Kidney glomerular epithelial cell (primary cell): Measurements from ENCODE around the gene GYG2.
"Not testable (repeated sequence)": the region's sequence is repeated elsewhere in the genome, so short reads cannot be mapped to it uniquely, and the experiment has no call there.

Experiments used
- DNase-seq: peaks from one replicate; lab custom pipeline; 2025; lab: John Stamatoyannopoulos, UW

Gene GYG2

GRCh38 chrX:2903366-2903765 lies 74.6 kb downstream of the GYG2 start:
- no peak for DNase-seq

DNA sequence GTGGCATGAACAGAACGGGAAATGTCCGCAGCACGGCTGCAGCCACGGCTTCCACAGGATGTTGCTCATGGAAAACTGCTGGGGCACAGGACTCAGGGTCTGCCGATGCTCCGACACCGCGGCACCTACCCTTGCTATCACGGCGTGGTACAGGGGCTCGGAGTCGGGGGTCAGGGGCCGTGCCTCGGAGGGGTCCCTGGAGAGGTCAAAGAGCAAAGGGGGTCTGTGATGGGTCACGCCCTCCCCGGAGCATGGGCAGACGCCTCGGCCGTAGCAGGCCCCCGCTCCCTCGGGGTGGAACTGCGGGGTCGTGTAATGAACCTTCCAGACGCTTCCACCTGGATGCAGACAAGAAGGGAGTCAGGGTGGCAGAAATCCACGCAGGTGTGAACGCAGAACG lies 78.6 kb downstream of the GYG2 start:
- DNase-seq: no peak

DNA sequence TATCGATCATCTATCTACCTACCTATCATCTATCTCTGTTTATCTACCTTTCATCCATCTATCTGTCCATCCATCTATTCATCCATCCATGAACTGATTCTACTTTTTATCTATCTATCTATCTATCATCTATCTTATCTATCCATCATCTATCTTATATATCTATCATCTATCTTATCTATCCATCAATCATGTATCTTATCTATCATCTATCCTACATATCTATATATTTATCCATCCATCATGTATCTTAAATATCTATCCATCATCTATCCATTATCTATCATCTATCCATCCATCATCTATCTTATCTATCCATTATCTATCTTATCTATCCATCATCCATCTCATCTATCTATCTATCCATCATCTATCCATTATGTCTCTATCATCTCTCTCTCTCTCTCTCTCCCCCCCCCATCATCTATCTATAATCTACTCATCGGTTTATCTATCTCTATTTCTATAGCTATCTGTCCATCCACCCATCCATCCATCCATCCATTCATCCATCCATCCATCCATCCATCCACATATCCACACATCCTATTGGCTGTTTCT lies 79.5 kb downstream of the GYG2 start:
- no peak for DNase-seq

DNA sequence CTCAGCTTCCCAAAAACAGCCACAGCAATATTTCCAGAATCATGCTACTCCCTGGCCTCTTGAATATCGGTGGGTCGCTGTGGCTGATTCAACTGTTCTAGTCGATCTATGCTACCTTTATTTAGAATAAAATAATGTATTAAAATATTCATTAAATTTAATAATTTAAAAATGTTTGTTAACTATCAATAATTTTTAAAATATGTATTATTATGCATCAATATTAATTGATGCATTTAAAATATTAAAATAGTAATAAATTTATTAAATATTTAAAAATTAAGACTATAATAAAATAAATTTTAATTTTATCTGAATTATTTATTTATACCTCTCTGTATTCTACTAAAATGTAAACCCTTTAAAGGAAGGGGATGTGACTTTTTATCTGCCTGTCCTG lies 81.4 kb downstream of the GYG2 start:
- no peak for DNase-seq

- DNase-seq: no peak
These were observed 84.4 kb downstream of the GYG2 start for GRCh38 chrX:2913118-2913517.

GRCh38 chrX:2917767-2918166 lies 89.0 kb downstream of the GYG2 start:
- no peak for DNase-seq

DNA sequence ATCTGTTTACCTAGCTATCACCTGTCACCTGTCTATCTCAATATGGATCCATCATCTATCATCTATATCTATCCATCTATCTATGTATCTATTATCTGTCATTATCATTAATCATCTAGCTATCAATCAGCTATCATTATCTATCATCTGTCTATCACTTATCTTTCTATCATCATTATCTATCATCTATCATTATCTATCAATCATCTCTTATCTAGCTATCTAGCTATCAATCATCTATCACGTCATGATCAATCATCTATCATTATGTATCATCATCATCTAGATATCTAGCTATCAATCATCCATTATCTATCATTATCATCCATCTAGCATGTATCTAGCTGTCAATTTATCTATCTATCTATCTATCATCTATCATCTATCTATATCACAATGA lies 92.5 kb downstream of the GYG2 start:
- no peak for DNase-seq

DNA sequence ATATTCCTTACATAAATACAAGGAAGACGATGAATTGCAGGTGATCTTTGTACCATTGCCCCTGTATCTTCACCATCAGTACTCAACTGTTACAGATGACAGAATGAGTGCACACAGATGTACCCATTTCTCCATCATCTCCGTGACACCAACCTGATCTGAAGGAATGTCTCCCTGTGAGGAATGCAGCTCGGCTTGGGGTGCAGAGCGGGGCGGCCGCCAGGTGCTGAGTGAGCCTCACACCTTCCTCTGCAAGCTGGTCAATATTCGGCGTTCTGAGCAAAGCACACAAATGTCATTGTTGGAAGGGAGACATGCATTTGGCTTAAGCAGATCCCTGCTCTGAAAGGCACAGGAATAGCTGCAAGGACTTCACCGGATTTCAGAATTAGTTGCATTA lies 93.0 kb downstream of the GYG2 start:
- DNase-seq: no peak

DNA sequence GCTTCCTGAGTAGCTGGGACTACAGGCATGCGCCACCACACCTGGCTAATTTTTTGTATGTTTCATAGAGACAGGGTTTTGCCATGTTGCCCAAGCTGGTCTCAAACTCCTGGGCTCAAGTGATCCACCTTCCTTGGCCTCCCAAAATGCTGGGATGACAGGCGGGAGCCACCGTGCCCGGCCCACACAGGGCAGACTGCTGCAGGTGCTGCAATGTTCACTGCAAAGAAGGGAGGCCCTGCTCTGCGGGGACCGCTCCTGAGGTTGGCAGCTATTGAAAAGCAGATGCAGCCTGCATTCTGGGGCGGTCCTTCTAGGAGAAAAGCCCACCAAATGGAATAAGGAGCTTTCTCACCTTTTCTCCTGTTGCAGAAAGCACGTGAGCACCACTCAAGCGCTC lies 95.4 kb downstream of the GYG2 start:
- no peak for DNase-seq

GRCh38 chrX:2926255-2926654 lies 97.5 kb downstream of the GYG2 start:
- DNase-seq: not testable (repeated sequence)

GRCh38 chrX:2926664-2927275 lies 98.0 kb downstream of the GYG2 start:
- DNase-seq: no peak

GRCh38 chrX:2928191-2928582 lies 99.5 kb downstream of the GYG2 start:
- DNase-seq: no peak

GRCh38 chrX:2928583-2929434 lies 100.1 kb downstream of the GYG2 start, which contains the start of gene ARSD:
Gene ARSD, minus strand, starts transcription at chrX:2929339. Its CDS starts 64 bp downstream, at chrX:2929275.
- peak; percentile 31 for DNase-seq

DNA sequence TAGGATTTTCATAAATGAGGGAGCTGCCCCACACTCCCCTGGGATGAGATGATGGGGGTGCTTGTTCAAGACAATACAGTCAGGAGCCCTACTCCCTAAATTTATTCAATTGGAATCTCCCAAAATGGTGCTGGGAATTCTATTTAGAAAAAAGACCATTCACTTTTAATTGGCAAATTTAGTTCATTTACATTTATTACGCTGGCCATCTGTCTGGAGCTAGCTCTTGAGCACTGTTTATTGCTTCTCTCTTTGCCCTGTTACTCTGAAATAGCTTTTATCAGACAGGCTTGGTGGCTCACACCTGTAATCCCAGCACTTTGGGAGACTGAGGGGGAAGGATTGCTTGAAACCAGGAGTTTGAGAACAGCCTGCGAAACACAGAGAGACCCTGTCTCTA lies 102.4 kb downstream of the GYG2 start:
- DNase-seq: no peak

- no peak for DNase-seq
These were observed 102.9 kb downstream of the GYG2 start for GRCh38 chrX:2931612-2932011.
